Stimulated activated CD8-positive, alpha-beta memory T cell treated with anti-CD3 and anti-CD28 coated beads, Interleukin-4, amount 100 ng/mL, for 4 hours (primary cell): ENCODE measurements around the gene TUBE1.
A peak's percentile ranks its signal among the peaks of the same experiment; 100 is the strongest.
"Not testable (repeated sequence)": the region's sequence is repeated elsewhere in the genome, so short reads cannot be mapped to it uniquely, and the experiment has no call there.

Experiments used
- DNase-seq, 2 donors: peaks; one replicate each; pipeline ENCODE4 v3.0.0-alpha.2; 2020; ENCODE audit warnings: low read depth in 2 of 2, low spot score in 1 of 2

The TUBE1 gene

GRCh38 chr6:112087136-112087911, at the start of gene TUBE1, which contains the start of gene FAM229B:
Gene TUBE1, minus strand, starts transcription at chr6:112087482. Its CDS starts 48 bp downstream, at chr6:112087434.
Gene FAM229B, plus strand, starts transcription at chr6:112087591. Its CDS starts 11,693 bp downstream, at chr6:112099284.
- DNase-seq = peak; percentile 74 to 82

- DNase-seq = no peak
Observed at GRCh38 chr6:112130878-112131277, 43.6 kb upstream of the TUBE1 start.

DNA sequence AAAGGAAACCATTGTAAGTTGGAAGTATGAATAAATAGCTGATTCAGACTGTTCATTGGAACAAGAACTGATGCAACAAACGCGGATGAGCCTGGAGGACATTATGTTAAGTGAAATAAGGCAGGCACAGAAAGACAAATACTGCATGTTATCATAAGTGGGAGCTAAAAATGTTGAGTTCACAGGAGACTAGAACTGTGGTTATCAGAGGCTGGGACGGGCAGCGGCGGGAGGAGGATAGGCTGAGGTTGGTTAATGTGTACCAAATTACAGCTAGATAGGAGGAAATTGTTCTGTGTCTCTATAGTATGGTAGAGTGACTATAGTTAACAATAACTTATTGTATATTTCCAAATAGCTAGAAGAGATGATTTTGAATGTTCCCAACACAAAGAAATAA, 40.9 kb upstream of the TUBE1 start:
- no peak for DNase-seq

- no peak for DNase-seq
Observed at GRCh38 chr6:112123982-112124381, 36.7 kb upstream of the TUBE1 start.

DNA sequence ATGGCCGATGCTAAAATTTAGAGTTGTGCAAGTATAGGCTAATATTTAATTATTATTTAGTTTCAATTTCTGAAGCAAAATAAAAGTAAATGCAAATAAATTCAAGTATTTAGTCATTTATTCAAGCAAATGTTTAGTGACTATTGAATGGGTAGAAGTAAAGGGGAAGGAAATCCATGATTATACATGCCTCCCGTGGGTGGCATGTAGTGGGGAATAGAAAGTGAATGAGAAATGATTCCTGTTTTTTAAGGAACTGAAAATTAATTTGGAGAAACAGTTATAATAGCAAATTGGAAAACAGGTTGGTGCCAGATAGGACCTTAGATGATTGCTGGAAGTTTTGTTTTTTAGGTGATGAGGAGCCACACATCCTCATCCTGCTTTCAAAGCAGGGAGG, 35.5 kb upstream of the TUBE1 start:
- no peak for DNase-seq

DNA sequence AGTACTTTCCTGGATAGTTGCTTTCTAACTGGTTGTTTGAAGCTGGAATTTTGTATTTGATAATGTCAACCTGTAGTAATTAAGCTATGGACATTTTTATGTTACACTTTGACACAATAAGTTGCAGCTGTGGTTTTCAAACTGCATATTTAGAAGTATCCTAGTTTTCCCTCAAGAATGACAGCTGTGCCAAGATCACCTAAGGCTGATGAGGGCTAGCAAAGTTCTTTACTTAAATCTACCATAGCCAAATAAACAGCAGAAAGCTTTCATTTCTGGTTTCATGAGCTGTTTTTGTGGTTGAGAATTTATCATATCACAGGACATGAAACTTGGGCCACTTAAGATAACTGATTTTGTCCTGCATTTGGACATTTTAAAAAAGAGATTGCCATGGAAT, 30.8 kb upstream of the TUBE1 start:
- DNase-seq = no peak

DNA sequence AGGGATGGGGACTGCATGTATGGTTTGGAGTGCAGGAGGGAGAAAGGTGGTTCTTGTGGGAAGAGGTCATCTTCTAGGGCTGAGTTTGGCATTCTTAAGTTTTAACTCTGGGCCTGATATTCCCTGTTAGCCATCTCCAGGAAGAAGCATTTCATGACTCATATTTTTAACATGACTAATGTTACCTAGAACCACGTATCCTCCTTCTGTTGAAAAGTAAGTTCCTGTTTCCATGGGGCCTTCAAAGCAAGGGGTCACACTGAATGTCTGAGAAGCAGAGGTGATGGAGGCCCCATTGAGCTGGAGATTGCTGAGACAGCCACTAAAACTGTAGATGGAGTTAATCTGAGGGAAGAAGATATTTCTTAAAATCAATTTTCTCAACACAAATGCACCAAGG, 30.3 kb upstream of the TUBE1 start:
- DNase-seq = no peak

DNA sequence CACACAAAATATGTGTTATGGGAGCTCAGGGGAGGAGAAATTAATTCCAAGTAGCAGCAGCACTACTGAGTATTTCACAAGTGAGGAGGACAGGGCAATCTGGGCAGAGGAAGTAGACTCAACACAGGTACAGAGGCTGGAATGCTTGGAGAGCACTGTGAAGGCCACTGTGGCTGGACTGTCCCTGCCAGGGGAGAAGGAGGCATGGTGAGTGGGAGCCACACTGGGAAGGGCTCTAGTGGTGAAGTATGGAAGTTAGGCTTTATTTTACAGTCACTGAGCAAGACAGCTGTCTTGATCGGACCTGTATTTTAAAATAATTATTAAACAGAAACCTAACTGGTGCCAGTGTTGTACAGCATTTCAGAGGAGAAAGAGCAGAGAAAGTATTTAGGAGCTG, 28.9 kb upstream of the TUBE1 start:
- DNase-seq = no peak

GRCh38 chr6:112114577-112115223, 27.4 kb upstream of the TUBE1 start:
- DNase-seq = no peak

GRCh38 chr6:112113918-112114317, 26.6 kb upstream of the TUBE1 start:
- DNase-seq = no peak

GRCh38 chr6:112113431-112113830, 26.1 kb upstream of the TUBE1 start:
- no peak for DNase-seq

GRCh38 chr6:112109262-112109661, 22.0 kb upstream of the TUBE1 start:
- no peak for DNase-seq

GRCh38 chr6:112106562-112106961, 19.3 kb upstream of the TUBE1 start:
- DNase-seq = no peak

- not testable (repeated sequence) for DNase-seq
Observed at GRCh38 chr6:112106026-112106425, 18.7 kb upstream of the TUBE1 start.

DNA sequence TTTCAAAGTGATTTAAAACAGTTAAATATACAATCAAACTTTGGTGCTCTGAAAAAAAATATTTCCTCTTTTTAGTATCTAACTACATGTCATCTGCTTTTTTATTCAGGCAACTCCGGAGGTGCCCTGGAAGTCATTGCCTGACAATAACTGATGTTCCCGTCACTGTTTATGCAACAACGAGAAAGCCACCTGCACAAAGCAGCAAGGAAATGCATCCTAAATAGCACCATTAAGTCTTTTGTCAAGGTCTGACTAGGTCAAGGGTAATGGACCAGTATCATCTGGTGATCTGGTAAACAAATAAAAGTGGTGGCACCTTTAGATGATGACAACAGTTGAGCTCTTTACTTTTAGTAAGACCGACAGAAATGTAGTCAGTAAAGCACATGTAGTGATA, 13.3 kb upstream of the TUBE1 start:
- DNase-seq = no peak

DNA sequence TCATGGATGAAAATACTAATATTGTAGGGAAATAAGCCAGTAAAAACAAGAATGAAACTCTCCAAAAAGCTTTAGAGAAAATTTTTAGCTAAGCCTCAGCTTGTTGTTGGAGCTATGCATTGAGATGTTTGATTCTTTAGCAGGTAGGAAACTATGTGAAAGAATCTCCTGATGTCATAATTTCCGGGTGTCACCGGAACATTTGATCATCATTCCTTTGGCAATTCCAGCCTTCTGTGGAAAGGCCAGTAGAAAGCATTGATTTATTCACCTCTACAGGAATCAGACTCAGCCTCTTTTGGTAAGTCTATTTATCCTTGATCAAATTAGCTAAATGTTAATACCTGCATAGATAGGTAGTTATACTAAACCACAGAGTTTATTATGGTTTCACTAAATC, 9.6 kb upstream of the TUBE1 start:
- DNase-seq = no peak

DNA sequence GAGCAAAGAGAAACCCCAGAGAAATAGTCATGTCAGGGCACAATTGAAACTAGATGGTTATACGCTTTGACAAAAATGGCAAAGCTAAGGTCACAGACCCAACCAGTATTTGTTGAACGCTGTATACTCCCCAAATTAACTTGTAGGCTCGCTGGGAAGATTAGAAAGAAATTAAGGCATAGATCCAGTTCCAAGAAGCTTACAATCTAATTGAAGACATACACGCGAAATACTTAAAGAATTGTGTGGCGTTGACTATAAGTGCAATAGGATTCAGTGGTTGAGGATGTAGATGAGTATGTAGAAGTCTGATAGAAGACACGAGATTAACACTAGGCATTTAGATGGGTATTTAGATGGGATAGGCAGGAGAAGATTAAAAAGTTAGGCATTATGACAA, 634 bp upstream of the TUBE1 start:
- no peak for DNase-seq

- DNase-seq = no peak
Observed at GRCh38 chr6:112086744-112087135, 542 bp downstream of the TUBE1 start.

GRCh38 chr6:112085286-112086065, 1.8 kb downstream of the TUBE1 start:
- no peak for DNase-seq

GRCh38 chr6:112081569-112081968, 5.7 kb downstream of the TUBE1 start:
- DNase-seq = no peak

- no peak for DNase-seq
Observed at GRCh38 chr6:112066606-112067005, 20.7 kb downstream of the TUBE1 start.

DNA sequence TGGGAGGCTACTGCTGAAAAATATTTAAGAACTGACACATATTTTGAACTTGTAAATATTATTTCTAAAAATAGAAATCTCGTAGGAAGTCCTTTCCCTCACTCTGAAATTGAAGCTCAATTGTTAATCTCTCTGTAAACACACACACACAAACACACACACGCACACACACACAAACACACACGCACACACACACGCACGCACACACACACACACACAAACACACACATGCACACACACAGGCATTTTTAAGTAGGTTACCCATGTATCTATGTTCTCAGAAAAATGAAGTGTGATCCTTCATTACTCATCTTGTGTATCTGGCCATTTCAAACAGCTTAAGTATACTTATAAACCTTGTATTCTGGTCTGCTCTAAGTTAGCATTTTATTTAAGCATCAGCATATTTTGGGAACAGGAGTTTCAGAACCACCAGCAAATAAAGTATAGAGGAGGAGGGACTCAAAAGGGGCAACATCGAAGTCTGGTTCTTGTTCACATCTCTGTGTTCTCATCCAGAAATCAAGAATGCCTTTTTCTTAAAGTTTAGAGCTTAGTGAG, 21.8 kb downstream of the TUBE1 start:
- no peak for DNase-seq
